HG02852 (cell line): Measurements from ENCODE around the gene ODF4.
"Not testable (repeated sequence)": the region's sequence is repeated elsewhere in the genome, so short reads cannot be mapped to it uniquely, and the experiment has no call there.

ENCODE experiments used
- ATAC-seq: cut with Tn5 transposase; IDR thresholded peaks from one replicate; pipeline ENCODE4 v1.9.1; 2021; ENCODE audit warnings: mild to moderate bottlenecking, moderate library complexity; ENCODE audit not compliant: unreplicated experiment

Gene ODF4

GRCh38 chr17:8392674-8393469, 53.2 kb downstream of the ODF4 start:
- ATAC-seq = no peak

- no peak for ATAC-seq
Observed at GRCh38 chr17:8393470-8394231, 54.0 kb downstream of the ODF4 start.

DNA sequence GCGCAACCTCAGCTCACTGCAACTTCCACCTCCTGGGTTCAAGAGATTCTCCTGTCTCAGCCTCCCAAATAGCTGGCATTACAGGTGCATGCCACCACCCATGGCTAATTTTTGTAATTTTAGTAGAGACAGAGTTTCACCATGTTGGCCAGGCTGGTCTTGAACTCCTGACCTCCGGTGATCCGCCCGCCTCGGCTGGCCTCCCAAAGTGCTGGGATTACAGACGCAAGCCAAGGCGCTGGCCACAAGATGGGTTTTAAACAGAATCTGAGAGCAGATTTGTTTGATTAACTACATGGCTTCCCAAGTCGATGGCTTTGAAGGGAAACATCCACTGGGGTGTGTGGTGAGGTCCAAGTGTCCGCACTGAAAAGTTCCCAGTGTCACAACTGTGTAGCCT, 54.9 kb downstream of the ODF4 start:
- not testable (repeated sequence) for ATAC-seq
